Inflammatory macrophage (primary cell): Measurements from ENCODE around the gene TANC1.

Source experiments
- DNase-seq, 2 donors: peaks; one replicate each; pipeline ENCODE4 v3.0.0-alpha.2; 2020 to 2022

Gene TANC1

DNA sequence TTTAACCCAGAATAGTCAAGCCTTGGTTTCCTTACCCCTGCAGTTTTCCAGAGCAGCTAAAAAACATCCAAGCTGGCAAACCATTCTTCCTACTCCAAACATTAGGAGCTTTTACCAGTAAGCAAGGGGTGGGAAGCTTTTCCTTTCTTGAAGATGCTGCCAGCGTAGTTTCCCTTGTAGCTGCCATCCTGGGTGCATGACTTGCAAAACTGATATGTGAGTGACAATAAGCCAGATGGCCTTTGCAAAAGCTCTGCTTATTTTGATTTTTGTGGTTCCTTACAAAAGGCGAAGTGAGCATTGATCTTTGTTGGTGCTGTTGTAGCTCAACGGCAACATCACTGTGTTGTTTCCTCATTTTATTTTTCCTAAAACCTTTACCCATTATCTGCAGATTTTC lies 179.2 kb downstream of the TANC1 start:
- DNase-seq, result no peak

DNA sequence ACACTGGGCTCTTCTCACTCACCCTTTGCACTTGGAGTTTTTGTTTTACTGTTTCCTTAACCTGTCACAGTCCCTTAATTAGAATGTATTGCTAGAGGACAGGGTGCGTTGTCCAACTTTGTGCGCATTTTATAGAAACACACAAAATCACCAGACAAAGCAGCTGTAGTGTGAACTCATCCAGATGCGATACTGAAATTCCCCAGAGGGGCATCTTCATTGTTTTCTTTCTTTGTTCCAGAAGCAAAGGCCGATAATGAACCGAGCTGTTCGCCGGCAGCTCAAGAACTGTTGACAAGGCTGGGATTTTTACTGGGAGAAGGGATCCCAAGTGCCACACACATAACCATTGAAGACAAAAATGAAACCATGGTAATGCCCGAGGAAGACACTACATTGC lies 180.5 kb downstream of the TANC1 start:
- no peak for DNase-seq

DNA sequence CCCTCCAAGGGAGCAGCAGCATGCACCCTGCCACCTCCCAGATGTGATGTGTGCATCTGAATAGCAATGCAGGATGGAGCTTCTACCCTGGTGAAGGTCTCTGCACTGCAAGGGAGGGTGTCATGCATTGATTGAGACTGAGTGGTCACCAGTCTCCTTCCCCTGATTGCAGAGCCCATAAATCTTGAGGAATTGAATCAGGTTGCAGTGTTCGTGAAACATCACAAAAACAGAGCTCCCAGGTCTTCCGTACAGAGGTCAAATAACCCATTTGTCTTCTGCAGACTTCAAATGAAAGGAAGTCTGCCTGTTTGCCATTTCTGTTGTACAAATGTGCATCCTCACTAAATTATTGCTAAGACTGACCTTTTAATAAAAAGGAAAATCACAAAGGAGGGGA lies 181.3 kb downstream of the TANC1 start:
- no peak for DNase-seq

DNA sequence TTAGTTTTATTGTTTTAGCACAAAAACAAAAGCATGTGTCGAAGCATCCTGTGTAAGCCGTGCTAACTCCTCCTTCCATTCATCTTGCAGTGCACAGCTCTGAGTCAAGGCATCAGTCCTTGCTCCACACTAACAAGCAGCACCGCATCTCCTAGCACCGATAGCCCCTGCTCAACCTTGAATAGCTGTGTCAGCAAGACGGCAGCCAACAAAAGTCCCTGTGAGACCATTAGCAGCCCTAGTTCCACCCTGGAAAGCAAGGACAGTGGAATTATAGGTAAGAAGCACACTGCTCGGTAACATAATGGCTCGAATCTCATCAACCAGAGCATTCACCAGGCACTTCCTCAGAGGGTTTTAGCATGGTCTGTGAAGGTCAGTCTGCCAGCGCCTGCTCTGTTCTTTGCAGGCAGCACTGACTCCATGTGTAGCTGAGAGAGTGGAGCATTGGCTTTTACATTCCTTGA lies 181.9 kb downstream of the TANC1 start:
- no peak for DNase-seq

DNA sequence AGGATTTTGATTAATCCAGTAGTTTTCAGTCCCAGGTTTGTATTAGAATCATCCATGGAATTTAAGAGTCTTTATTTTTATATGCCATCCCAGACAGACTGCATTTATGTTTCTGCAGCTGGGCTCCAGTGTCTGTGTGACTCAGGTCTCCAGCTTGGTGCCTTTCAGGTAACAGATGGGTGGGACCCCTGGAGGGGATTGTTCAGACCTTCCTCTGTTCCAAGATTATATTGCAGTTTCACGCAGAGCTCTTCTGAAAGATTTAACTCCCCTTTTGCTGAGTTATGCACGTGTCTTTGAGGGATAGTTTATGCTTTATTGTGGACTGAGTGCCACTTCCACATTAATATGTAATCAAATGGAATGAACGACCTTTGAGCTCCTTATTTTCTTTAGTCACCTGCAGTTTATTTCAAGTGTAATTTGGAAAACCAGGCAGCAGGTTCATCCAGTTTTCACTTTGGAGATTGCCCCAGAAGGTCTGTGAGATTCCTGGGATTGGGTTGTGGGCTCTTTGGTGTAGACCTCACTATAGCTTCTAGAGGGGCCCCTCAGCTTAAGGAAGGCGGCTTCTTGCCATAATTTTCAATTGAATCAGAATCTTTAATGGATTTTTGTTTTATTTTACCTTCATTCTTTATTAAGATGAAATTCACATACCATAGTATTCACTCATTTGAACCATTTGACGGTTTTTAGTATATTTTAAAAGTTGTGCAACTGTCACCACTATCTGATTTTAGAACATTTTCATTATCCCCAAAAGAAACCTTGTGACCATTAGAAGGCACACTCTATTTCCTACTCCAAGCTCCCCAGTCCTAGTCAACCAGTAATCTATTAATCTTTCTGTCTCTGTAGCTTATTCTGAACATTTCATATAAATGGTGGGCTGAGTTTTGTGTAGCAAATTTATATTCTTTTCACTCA lies 183.0 kb downstream of the TANC1 start:
- DNase-seq, result no peak

DNA sequence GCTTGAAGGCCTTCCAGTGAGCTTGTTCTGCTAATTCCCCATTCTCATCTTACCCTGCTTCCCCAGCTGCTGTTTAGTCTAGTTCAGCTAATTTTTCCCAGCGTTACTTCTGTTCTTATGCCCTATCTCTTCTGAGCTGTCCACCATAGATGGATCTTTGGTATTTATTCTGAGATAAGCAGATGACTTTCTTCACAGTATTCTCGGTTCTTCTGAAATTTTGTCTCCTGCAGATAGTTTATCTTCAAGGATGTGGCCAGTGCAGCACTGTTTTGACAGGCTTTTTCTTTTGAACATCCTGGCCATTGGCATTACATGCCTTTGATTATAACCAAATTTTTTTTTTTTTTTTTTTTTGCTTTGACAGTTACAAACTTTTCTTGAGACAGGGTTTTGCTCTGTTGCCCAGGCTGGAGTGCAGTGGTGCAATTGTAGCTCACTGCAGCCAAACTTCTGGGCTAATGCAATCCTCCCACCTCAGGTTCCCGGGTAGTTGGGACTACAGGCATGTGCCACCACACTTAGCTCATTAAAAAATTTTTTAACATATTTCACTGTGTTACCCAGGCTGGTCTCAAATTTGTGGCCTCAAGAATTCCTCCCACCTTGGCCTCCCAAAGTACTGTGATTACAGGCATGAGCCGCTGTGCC lies 183.8 kb downstream of the TANC1 start:
- no peak for DNase-seq

DNA sequence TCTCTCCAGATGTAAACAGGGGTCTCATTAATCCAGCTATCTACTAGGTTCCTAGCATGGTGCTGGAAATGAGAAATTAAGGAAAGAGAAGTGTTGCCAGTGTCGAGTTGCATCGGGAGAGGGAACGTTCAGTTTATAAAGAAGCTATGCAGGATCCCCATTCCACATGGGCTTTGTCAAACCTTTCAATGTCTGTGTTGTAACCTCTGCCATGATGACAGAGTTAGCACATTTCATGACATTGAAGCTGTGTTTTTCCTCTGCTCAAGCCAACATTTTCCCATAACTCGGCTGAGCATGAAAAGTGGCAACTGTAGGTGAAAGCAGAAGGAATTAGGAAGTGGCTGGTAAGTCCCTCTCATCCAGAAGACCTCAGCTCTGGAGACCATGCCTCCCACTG lies 184.6 kb downstream of the TANC1 start:
- DNase-seq, result no peak

DNA sequence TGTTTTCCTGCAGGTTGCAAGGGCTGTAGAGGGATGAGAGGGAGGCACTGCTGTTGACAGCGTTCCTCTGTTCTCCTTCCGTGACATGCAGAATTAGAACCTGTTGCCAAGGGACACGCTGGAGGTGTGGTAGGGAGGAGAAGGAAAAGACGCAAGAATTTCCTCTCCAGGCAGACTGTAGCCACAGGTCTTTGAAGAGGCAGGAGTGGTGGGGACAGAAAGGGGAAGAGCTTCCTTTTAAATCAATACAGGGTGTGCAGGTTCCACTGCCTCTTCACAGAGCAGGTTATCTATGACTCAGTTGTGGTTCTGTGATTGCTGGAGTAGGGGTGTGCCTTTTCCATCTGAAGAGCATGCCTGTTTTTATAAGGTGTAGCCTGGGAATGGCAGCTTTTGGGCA lies 185.0 kb downstream of the TANC1 start:
- DNase-seq, result no peak

DNA sequence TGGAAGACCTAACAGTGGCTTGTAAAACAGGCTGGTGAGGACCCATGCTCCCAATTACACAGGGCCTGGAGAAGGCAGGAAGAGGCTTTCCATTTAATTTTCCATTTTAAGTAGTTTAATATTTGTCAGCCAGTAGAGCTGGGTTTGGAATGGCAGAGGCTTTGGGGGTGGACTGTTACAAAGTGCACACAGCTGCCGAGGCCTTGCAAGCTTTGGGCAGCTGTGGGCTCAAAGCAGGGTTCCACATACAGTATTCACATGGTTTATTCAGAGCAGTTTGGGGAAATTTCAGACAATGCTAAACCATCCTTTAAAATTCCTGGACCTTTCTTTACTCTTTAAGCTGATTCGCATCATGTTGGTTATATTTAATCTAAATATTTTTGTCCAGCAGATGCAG lies 185.5 kb downstream of the TANC1 start:
- no peak for DNase-seq

DNA sequence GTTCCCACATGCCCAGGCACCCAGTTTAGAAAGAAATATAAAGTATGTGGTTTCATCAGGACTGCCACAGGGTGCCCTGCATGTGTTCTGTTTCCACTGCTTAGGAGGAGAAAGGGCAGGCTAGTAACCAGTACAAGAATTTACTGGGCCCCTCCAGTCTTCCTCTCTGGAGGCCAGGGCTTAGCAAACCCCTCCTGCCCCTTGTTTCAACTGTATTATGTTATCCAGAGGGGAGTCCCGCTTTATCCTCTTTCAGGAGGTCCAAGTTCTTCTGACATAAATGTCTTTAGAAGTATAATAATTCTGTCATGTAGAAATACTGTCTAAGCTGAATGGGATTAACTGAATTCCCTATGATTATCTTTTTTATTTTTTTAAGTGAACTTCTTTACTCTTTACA lies 185.9 kb downstream of the TANC1 start:
- no peak for DNase-seq

DNA sequence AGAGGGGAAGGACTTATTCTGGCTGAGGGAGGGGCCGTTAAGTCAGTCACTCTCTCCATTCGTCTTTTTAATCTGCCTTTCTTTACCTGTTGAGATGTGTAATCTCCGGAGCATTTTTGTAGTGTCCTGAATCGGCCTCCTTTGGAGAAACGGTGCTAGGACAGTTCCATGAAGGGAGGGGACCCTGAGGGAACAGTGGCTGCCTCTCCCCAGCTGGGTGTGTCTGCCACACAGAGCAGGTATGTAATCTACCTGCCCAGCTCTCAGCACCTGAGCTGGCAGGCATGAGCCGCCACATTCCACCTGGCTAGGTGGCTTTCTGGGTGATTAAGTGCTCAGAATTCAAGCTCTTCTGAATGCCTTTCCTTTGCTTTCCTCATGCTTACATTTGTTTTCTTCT lies 186.9 kb downstream of the TANC1 start:
- no peak for DNase-seq

DNA sequence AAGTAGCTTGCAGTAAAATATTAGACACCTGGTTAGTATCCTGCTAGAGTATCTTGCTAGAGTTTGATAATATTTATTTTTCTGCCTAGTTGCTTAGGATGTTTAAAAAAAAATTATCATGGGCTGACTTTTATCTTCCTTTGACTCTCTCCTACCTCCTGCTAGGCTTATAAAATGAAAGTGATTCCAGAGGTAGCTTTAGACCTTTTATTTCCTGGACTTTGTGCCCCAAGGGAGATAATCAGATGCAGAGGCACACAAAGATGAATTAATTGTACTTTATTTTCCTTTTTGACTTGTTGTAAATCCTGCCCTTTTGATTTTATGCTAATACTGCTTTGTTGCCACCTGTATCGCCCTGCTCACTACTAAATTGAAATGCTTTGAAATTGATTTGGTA lies 187.4 kb downstream of the TANC1 start:
- DNase-seq, result no peak

DNA sequence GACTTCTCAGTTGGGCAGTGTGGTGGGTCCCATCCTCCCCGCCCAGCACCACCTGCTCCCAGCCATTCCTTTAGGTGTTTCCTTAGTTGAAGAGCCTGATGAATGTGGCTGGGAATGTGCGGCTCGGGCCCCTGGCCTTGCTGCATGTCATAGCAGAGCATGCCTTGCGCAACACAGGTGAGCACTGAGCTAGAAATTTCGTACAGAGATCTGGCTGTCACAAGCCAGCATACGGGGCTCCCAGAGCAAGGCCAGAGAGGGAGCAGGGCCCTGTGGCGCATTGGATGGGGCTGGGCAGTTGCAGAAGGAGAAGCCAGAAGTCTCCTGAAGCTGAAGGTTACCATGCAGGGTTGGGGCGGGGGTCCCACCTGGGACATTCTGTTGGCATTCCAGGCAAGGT lies 188.4 kb downstream of the TANC1 start:
- no peak for DNase-seq

DNA sequence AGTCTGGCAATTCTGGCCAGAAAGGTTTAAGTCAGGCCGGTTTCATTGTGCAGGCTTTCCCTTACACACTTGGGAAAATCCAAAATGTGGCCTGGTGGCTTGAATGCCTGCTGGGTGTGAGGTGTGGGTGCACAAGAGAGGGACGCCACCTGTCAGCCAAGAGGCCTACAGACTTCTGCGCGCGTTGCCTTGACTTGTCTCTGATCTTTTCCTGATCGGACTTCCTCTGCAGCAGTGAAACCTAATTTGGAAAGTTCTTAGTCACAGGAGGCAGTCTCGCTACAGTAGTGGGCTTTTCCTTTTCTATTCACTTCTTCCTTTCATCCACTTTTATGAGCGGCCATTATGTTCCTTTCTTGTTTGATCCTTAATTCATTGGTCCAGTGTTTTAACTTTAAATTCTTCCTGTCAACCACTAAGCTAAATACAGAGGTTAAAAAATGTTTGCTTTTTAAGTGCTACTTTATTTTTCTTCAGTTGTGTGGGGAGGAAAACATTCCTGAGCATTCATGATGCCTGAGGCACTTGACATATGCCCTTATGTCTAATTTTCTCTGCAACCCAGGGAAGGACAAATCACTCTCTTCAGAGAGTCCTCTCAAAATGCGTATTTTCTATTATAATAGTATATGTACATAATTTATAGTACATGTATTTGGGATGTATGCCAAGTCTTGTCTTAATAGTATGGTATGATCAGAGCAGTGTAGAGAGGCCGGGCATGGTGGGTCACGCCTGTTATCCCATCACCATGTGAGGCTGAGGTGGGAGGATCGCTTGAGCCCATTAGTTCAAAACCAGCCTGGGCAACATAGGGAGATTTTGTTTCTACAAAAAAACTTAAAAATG lies 189.1 kb downstream of the TANC1 start:
- no peak for DNase-seq

DNA sequence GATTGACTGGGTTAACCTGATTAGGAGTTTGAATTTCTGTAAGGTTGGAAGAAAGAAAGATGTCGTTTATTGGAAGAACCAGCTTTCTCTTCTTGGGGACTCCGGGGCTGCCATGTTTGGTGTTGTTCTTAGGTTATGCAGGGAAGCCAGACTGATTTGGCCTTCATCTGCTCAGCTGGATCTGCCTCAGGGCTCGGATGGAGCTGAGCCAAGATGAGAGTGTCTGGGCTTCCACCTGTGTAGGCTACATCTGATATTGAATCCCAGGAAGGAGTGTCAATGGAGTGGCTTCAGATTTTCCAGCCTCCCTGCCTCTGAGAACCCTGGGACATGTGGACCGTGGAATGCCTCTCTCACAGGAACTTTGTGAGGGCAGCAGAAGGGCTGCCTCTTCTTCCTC lies 192.0 kb downstream of the TANC1 start:
- no peak for DNase-seq

DNA sequence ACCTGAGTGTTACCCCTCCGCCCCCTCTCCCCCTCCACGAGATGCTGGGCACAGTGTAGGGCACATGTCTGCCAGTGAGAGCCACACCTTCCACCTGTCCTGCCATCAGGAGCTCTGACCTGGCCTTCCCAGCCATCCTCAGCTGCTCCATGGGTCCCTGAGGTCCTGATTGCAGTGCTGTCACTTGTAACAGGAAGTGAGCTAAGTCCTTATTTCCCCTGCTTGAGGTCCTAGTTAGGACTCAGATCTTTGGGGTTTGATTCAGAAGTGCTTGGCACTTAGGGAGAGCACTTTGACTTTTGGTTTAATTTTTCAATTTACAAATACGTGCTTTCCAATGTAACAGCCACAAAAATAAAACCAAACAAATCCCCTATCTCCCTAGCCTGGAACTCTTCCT lies 192.5 kb downstream of the TANC1 start:
- DNase-seq, result peak; percentile 22 to 27

DNA sequence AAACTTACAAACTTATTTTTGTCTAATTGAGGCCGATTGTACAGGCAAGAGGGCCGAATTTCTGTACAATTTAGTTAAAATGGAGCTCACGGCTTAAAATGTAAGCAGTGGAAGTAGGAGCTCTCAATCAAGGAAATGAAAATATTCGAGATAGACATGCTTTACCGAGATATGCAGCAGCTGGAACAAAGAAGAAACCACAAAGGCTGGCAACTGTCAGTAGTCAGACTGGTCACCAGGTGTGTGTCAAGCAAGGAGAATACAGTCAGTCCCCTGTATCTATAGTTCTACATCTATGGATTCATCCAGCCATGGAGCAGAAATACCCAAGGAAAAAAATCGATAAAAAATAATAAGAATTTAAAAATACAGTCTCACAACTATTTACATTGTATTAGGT lies 195.5 kb downstream of the TANC1 start:
- no peak for DNase-seq

DNA sequence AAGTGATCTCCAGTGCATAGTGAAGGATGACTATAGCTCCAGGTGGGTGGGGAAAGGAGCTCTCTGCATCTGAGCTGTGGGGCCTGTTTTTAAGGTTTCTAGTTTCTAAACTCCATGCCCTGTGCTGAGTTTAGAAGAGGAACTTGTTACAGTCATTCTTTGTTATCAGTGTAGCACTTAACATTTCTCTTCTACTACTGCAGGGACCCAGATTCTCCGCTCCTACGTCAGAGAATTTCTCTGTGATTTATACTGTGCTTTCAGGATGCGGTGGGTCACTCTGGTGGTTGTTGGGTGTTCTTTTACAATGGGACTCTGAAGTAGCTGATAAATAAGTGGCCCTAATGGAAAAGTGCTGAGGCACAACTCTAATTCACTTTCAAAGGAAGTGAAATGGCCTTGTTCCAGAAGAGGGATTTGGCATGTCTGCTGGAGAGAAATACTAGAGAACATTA lies 196.0 kb downstream of the TANC1 start:
- DNase-seq, result no peak

DNA sequence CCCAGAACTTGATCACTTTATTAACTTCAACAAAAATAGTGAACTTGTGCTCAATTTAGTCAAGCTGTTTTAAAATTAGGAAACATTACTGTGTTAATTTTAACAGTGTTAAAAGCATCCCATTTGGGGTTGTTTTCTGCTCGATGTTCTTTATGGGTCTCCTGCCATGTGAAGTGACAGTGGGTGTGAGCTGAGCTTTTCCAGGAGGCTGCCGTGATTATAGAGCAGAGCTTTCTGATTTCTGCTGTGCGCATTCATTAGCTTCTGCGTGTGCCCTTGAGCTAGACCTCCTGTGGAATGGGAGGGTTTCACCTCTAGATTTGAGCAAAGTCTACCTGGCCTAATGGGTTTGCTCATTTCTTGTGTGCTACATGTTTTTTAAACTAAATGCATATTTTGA lies 196.6 kb downstream of the TANC1 start:
- DNase-seq, result no peak

DNA sequence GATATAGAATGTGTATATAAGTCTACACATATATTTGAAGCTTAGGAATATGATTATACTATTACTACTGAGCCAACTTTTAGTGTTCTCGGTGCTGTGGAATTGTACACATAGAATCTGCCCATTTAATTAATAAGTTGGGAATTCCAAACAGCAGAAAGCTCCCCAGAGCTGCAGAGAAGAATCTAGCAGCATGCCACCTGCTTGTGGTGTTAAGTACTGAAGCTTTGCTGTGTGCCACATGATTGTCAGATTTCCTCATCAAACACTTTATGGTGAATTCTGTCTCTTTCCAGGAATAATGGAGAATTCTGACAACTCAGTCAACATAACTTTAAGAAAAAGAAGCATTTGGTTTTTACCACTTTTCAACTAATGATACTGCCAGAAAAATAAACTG lies 200.3 kb downstream of the TANC1 start:
- no peak for DNase-seq

DNA sequence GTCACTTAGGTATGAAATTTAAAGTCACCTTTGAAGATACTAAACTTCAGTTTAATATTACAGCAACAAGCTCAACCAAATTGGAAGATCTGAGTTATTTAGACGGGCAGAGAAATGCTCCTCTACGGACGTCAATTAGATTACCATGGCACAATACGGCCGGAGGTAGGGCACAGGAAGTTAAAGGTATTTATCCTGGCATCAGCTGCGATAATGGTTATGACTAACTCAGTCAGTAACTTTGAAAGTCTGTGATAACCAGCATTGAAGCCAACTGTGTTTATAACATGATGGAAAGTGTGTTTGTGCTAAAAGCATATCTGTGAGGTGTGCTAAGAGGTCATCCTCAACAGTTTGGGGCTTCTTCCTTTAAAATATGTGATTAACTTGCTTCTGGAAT lies 200.7 kb downstream of the TANC1 start:
- DNase-seq, result no peak

DNA sequence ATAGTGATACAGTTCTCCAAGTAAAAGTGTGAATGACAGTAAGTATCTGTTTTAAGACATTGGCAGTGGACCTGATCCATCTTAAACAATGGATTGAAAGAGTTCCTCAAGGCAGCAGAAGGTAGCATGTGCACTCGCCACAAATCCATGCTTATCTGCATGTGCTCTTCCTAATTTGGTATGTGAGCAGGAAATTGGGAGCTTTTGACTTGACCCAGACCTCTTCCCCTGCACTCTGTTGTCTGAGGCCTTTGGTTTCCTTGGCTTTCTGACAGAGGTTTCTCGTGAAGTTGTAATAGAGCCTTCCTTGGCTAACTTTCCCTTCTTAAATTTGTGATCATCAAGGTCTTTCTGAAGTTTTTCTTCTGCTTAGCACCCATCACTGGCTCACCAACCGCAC lies 204.0 kb downstream of the TANC1 start:
- DNase-seq, result no peak

DNA sequence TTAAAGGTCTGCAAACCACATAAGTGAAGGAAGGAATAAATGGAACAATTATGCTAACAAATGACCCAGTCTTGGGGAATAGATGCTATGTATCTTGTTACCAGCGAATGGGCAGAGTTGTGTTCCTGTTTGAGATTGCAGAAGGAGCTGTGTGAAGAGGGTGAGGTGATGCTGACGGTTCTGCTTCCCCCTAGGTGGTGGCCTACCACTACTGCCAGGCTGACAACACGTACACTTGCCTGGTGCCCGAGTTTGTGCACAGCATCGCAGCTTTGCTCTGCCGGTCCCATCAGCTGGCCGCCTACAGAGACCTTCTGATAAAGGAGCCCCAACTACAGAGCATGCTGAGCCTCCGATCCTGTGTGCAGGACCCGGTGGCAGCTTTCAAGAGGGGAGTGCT lies 206.3 kb downstream of the TANC1 start:
- DNase-seq, result no peak
